Esophagus squamous epithelium (tissue), 4 donors: Measurements from ENCODE around the gene TMEM8B.

Source experiments
- POLR2A ChIP-seq, 4 donors: fragments of 450-650 bp; IDR thresholded peaks; one replicate each; pipeline ENCODE4 v1.6.1; 2017; ENCODE audit warnings: antibody characterized with exemption in 4 of 4, mild to moderate bottlenecking in 4 of 4, moderate library complexity in 3 of 4
- TF ChIP-seq, protein P1 (sequence below), 6 experiments: fragments of 450-650 bp in 4 of 6; fragments of 200-600 bp in 2 of 6; sonication (generic) in 2 of 6; IDR thresholded peaks; one replicate each; pipeline ENCODE4 v1.5.1; 2016 to 2019; ENCODE audit warnings: antibody characterized with exemption in 6 of 6, mild to moderate bottlenecking in 4 of 6, moderate library complexity in 4 of 6

DNA sequence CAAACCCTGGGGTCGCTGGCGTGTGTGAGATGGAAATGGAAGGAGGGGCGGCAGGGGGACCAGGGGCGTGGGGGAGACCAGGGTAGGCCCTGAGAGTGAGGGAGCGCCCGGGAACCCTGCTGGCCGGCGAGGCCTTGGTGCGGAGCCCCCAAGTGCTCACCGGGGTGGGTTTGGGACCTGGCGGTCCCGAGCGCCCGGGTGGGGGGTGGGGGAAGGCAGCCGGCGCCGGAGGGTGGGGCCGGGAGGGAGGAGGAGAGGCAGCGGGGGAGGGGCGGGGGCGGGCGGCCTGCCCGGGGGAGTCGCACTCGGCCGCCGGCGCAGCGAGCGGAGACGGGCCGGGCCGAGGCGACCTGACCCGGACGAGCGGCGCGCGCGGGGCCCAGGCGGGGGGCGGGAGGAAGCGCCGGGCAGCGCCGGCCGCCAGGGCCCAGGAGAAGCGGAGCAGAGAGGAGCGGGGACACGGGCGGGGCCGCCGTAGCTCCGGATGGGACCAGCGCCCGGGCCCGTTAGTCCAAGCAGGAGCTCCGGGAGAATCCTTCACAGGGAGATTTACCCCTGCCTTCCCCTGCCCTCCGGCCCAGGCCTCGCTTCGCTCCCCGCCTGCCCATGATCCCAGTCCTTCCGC, 37.6 kb upstream of the TMEM8B start, which contains the start of gene NPR2:
- TF ChIP-seq POLR2A (IDR thresholded peaks at IDR 0.05), result no peak
- TF ChIP-seq, protein P1, sequence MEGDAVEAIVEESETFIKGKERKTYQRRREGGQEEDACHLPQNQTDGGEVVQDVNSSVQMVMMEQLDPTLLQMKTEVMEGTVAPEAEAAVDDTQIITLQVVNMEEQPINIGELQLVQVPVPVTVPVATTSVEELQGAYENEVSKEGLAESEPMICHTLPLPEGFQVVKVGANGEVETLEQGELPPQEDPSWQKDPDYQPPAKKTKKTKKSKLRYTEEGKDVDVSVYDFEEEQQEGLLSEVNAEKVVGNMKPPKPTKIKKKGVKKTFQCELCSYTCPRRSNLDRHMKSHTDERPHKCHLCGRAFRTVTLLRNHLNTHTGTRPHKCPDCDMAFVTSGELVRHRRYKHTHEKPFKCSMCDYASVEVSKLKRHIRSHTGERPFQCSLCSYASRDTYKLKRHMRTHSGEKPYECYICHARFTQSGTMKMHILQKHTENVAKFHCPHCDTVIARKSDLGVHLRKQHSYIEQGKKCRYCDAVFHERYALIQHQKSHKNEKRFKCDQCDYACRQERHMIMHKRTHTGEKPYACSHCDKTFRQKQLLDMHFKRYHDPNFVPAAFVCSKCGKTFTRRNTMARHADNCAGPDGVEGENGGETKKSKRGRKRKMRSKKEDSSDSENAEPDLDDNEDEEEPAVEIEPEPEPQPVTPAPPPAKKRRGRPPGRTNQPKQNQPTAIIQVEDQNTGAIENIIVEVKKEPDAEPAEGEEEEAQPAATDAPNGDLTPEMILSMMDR (IDR thresholded peaks at IDR 0.05), result no peak
